OCI-LY1 (cell line): ENCODE data around the gene SLC25A33.
A peak's percentile ranks its signal among the peaks of the same experiment; 100 is the strongest.

ENCODE experiments used
- H2AFZ ChIP-seq: fragments of 200-600 bp; sonication (generic), shearing (Covaris generic); 2 replicates; pipeline ENCODE4 v1.6.0; 2014; ENCODE audit warnings: antibody characterized with exemption, mild to moderate bottlenecking, low read length
- H3F3A ChIP-seq: fragments of 200-600 bp; sonication (generic), shearing (Covaris generic); 2 replicates; pipeline ENCODE4 v1.6.0; 2014; ENCODE audit warnings: mild to moderate bottlenecking, antibody characterized with exemption, low read length, moderate library complexity; ENCODE audit not compliant: insufficient read depth
- H3K27ac ChIP-seq: fragments of 200-600 bp; sonication (generic); 2 replicates; pipeline ENCODE4 v1.5.1; 2014; ENCODE audit warnings: low read length, mixed run types, mild to moderate bottlenecking, low read depth; ENCODE audit not compliant: poor library complexity, severe bottlenecking
- H3K27me3 ChIP-seq: fragments of 200-600 bp; sonication (generic); 2 replicates; pipeline ENCODE4 v1.6.0; 2014; ENCODE audit warnings: antibody characterized with exemption, mild to moderate bottlenecking, low read length, moderate library complexity; ENCODE audit not compliant: insufficient read depth
- H3K36me3 ChIP-seq: fragments of 200-600 bp; sonication (generic); 2 replicates; pipeline ENCODE4 v1.6.1; 2014; ENCODE audit warnings: mild to moderate bottlenecking, antibody characterized with exemption, low read length, moderate library complexity, mixed read lengths; ENCODE audit not compliant: insufficient read depth
- H3K4me1 ChIP-seq: fragments of 200-600 bp; sonication (generic); 2 replicates; pipeline ENCODE4 v1.5.1; 2014; ENCODE audit warnings: mild to moderate bottlenecking, low read length, moderate library complexity; ENCODE audit not compliant: insufficient read depth, severe bottlenecking
- H3K4me2 ChIP-seq: fragments of 200-600 bp; sonication (generic), shearing (Covaris generic); 2 replicates; pipeline ENCODE4 v1.6.1; 2014; ENCODE audit warnings: low read length
- H3K4me3 ChIP-seq: fragments of 200-600 bp; sonication (generic); 2 replicates; pipeline ENCODE4 v1.5.1; 2014; ENCODE audit warnings: low read length, low read depth, mild to moderate bottlenecking, mixed read lengths; ENCODE audit not compliant: poor library complexity, severe bottlenecking
- H3K79me2 ChIP-seq: fragments of 200-600 bp; shearing (Covaris generic); 2 replicates; pipeline ENCODE4 v1.6.1; 2016; ENCODE audit warnings: mixed run types, low read length, mixed read lengths; ENCODE audit not compliant: insufficient read depth
- H3K9ac ChIP-seq: fragments of 200-600 bp; sonication (generic), shearing (Covaris generic); 2 replicates; pipeline ENCODE4 v1.6.1; 2014; ENCODE audit warnings: mild to moderate bottlenecking, low read length, mixed read lengths
- H3K9me2 ChIP-seq: fragments of 200-600 bp; sonication (generic), shearing (Covaris generic); 2 replicates; pipeline ENCODE4 v1.6.1; 2014; ENCODE audit warnings: low read depth, mild to moderate bottlenecking, low read length, mixed read lengths
- H3K9me3 ChIP-seq: fragments of 200-600 bp; shearing (Covaris generic); 2 replicates; pipeline ENCODE4 v1.6.1; 2014; ENCODE audit warnings: low read length, mixed read lengths
- H4K20me1 ChIP-seq: fragments of 200-600 bp; sonication (generic), shearing (Covaris generic); 2 replicates; pipeline ENCODE4 v1.6.0; 2016; ENCODE audit warnings: mild to moderate bottlenecking, low read length; ENCODE audit not compliant: insufficient read depth
- CTCF ChIP-seq: fragments of 200-600 bp; sonication (generic), shearing (Covaris generic); IDR thresholded peaks from 2 replicates; pipeline ENCODE4 v1.5.1; 2017; ENCODE audit warnings: mild to moderate bottlenecking, antibody characterized with exemption, low read length, moderate library complexity, mixed read lengths
- EZH2 ChIP-seq: fragments of 200-600 bp; sonication (generic), shearing (Covaris generic); IDR thresholded peaks from 2 replicates; pipeline ENCODE4 v1.8.0; 2017; ENCODE audit warnings: borderline replicate concordance, mixed run types, mild to moderate bottlenecking, antibody characterized with exemption, low read length, moderate library complexity, mixed read lengths

SLC25A33 gene

GRCh38 chr1:9549955-9550546 lies 10.8 kb downstream of the SLC25A33 start:
- H3K27me3 ChIP-seq: no peaks in the 10 kb centered on the region
- H3K4me2 ChIP-seq: no peak overlapping the region
- peaks cover 81% of the 10 kb centered on the region for H3K79me2 ChIP-seq
- no peaks in the 10 kb centered on the region for H4K20me1 ChIP-seq
- peak overlapping the region; percentile 77 for H3K27ac ChIP-seq
- H2AFZ ChIP-seq: no peak overlapping the region
- no peak overlapping the region for H3K9ac ChIP-seq
- no peak for TF ChIP-seq CTCF
- TF ChIP-seq EZH2: no peak
- H3F3A ChIP-seq: no peaks in the 10 kb centered on the region; the same call in 1 of the 2 replicates
- H3K9me2 ChIP-seq: no peaks in the 10 kb centered on the region
- H3K4me3 ChIP-seq: no peak overlapping the region
- no peaks in the 10 kb centered on the region for H3K9me3 ChIP-seq
- peaks cover 70% of the 10 kb centered on the region for H3K36me3 ChIP-seq
- peaks cover 92% of the 10 kb centered on the region for H3K4me1 ChIP-seq

GRCh38 chr1:9551984-9552383 lies 12.7 kb downstream of the SLC25A33 start:
- peak overlapping the region; percentile 77 for H3K27ac ChIP-seq
- no peak for TF ChIP-seq CTCF
- TF ChIP-seq EZH2: no peak
- peaks cover 63% of the 10 kb centered on the region for H3K79me2 ChIP-seq

GRCh38 chr1:9553736-9554144 lies 14.5 kb downstream of the SLC25A33 start:
- TF ChIP-seq CTCF: no peak
- TF ChIP-seq EZH2: no peak
- H3K4me2 ChIP-seq: no peak overlapping the region; the same call in 1 of the 2 replicates
- H3K27ac ChIP-seq: peak overlapping the region; percentile 77
- H3F3A ChIP-seq: no peaks in the 10 kb centered on the region; the same call in 1 of the 2 replicates
- no peaks in the 10 kb centered on the region for H3K27me3 ChIP-seq
- no peak overlapping the region; the same call in 1 of the 2 replicates for H3K9ac ChIP-seq
- peaks cover 46% of the 10 kb centered on the region for H3K79me2 ChIP-seq
- no peaks in the 10 kb centered on the region for H4K20me1 ChIP-seq
- H3K36me3 ChIP-seq: peaks cover 87% of the 10 kb centered on the region
- no peak overlapping the region for H3K4me3 ChIP-seq
- no peak overlapping the region for H2AFZ ChIP-seq
- H3K4me1 ChIP-seq: peaks cover 96% of the 10 kb centered on the region
- H3K9me2 ChIP-seq: no peaks in the 10 kb centered on the region
- H3K9me3 ChIP-seq: no peaks in the 10 kb centered on the region

More at GRCh38 chr1:9551984-9552383, 12.7 kb downstream of the SLC25A33 start:
- Histone ChIP-seq H3K36me3 (peaks cover 87% of the 10 kb centered on the region), H3K9me3 (no peaks in the 10 kb centered on the region), H3K9me2 (no peaks in the 10 kb centered on the region), H3F3A (no peaks in the 10 kb centered on the region; the same call in 1 of the 2 replicates), H4K20me1 (no peaks in the 10 kb centered on the region), H3K4me2 (no peak overlapping the region), H3K9ac (no peak overlapping the region), H2AFZ (no peak overlapping the region), H3K4me3 (no peak overlapping the region), H3K4me1 (peaks cover 95% of the 10 kb centered on the region), H3K27me3 (no peaks in the 10 kb centered on the region)
